ENCODE data around the gene CNOT6.

The CNOT6 gene

DNA sequence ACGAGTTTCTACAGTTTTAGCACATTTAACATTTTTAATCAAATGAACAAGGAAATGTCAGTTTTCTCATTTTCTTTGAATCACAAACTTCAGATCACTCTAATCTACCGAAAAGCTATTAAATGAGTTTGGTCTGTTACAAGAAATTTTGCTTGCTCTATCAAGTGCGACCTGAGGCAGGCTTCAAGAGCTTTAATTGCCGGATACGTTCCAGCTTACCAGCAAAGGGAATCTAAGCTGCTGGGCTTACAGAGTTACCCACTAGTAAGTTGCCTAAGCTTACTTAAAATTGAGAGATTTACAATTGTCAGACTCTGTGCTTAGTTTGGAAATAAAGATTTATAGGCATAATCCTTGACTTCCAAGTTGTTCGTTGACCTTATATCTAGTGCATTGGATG, 86.5 kb downstream of the CNOT6 start:
- DNase-seq (ENCODE audit: low spot score): no peak

DNA sequence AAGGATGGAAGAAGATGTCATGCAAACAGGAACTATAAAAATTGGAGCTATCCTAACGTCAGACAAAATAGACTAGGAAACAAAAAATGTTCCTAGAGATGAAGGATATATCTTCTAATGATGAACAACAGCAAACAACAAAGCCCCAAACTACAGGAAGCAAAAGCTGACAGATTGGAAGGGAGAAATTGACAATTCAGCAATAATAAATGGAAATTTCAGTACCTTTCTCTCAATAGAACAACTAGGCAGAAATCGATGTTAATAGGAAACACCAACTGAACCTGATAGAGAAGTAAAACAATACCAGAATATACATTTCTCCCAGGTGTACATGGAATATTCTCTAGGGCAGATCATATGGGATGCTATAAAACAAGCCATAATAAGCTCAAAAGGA, 89.6 kb downstream of the CNOT6 start:
- no peak for DNase-seq (ENCODE audit: low spot score)

DNA sequence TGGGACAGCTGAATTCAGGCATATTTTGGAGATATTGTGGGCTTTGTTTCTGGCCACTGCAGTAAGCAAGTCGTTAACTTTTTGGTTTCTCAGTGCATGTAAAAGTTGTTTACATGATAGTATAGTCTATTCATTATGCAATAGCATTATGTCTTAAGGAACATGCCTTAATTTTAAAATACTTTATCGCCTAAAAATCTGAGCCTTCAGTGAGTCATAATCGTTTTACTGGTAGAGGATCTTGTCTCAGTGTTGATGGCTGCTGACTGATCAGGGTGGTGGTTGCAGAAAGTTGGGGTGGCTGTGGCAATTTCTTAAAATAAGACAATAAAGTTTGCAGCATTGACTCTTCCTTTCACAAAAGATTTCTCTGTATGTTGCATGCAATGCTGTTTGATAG, 92.0 kb downstream of the CNOT6 start:
- DNase-seq (ENCODE audit: low spot score): no peak

DNA sequence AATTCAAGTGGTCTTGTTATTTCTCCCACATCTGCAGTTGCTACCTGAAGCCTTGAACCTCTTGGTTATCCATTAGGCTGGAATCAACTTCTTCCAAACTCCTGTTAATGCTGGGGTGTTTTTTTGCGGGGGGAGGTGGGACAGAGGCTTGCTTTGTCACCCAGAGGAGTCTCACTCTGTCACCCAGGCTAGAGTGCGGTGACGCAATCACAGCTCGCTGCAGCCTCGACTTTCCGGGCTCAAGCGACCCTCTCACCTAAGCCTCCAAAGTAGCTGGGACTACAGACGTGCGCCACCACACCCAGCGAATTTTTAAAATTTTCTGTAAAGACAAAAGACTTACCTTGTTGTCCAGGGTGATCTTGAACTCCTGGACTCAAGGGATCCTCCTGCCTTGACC, 92.7 kb downstream of the CNOT6 start:
- DNase-seq (ENCODE audit: low spot score): no peak

DNA sequence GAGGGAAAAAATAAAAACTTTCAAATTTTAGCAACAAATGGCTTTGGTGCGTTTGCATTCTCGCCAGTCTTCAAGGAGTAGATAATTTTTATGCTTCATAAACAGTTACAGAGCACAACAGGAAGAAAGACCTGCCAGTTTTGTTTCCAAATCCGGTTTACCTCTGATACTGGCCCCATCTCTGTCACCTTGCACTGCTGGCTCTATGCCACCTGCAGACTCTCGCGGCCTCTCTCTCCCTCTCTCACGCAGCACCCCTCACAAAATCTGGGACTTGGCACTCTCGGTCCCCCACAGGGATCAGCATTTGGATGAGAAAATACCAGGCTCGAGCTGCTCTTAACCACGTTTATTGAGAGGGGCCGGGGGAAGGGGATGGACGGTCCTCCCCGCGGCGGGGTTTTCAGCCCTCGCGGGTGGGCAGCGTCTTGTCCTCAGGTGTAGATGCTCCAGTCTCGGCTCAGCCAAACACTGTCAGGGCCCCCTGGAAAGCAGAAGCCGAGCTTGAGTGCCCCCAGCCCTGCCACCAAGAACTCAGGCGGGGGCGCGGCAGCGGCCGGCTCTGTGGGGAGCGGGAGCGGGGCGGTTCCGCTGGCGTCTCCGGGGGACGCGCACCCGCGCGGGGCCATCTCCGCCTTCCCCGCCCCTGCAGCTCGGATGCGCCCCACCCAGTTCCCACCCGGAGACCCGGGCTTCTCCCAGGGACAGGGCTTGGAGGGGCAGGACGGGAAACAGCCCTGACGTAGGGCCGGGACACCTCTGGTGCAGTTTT, 95.8 kb downstream of the CNOT6 start:
- no peak for DNase-seq (ENCODE audit: low spot score)

DNA sequence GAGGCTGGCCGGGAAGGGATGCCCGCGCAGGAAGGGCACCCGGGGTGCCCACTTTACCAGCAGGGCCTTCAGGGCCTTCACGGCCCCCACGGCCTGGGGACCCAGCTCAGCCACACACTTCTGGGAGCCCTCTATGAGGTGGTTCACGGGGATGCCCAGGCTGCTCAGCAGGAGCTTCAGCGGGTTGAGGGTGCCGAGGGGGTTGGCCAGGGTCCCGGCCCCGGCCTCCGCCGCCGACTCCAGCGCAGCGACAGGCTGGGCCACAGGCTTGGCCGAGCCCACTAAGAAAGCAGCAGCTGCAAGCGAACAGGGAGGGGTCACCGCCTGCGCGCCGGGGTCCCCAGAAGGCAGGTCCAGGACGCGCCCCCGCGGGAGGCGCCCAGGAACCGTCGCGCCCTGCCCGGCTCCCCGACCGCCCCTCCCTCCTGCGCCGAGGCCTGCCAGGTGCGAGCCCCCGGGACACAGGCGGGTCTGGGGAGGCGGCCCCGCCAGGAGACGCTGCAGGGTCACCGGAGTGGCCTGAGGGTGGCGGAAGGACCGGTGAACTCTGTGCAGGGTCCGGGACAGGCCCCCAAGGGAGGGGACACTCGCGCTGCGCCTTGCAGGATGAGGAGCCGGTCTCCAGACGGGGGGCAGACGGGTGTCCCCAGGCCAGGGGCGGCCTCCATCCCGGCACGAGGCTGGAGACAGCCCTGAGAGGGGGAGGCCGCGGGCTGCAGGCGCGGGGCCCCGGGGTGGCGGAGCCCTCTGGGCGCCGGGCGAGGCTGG, 96.5 kb downstream of the CNOT6 start:
- no peak for DNase-seq (ENCODE audit: low spot score)

DNA sequence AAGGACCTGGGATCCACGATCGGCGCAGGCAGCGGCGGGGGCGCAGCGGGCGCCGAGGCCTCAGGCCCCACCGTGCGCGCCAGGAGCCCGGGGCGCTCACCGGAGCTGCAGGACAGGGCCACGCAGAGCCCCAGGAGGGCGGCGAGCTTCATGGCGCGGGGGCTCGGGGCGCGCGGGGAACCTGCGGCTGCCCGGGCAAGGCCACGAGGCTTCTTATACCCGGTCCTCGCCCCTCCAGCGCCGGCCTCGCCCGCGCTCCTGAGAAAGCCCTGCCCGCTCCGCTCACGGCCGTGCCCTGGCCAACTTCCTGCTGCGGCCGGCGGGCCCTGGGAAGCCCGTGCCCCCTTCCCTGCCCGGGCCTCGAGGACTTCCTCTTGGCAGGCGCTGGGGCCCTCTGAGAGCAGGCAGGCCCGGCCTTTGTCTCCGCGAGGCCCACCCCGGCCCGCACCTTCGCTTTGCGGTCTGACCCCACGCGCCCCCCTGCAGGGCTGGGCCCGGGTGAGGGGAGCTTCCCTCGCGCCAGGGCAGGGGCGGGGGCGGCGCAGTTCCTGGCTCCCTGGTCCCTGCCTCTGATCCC, 97.2 kb downstream of the CNOT6 start, which contains the start of gene SCGB3A1:
Gene SCGB3A1 (minus strand): TSS at position 189 of the 577 bp plus-strand sequence. CDS start 37 bp downstream, at position 152.
- no peak for DNase-seq (ENCODE audit: low spot score)

DNA sequence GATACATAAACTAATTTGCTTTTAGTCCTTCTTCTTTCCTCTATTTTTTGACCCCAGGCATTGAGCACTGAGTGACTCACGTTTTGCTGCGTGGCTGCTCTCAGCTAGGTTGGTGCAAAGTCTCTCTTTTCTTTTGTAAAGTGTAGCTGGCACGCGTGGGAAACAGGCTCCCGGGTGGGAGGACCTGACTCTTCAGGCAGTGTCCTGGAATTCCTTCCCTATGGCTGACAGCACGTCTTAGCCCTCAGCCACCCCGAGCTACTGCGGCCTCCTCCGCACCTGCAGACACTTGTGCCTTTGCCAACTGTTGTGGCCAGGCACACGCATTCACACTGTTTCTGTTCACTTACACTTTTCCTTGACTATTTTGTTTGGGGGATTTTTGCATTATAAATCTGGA, 98.0 kb downstream of the CNOT6 start:
- no peak for DNase-seq (ENCODE audit: low spot score)

DNA sequence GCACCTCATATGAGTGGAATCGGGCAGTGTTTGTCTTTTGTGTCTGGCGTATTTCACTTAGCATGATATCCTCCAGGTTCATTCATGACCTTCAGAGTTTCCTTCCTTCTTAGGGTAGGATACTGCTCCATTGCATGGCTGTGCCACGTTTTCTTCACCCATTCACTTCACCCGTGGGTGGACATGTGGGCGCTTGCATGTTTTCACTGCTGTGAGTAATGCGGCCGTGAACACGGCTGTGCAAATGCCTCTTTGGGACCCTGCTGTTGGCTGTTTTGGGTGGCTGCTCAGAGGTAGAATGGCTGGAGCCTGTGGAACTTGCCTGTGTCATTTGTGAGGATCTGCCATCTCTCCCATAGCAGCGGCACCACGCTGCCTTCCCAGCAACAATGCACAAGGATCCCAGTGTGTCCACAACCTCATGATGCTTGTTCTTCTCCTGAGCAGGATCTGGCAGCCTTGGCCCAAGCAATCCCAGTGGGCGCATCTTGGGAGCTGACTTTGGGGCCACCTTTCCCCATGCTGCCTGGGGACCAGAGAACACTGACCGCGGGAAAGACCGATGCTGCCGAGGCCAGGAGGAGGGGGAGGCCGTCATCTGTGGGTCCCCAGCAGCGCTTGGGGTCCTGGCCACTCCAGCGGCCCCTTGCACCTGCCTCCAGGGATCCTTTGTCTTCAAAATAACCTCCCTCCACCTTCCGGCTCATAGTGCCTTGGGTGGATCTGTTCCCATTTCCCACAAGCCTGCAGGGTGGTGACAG, 99.4 kb downstream of the CNOT6 start:
- DNase-seq (ENCODE audit: low spot score): no peak

DNA sequence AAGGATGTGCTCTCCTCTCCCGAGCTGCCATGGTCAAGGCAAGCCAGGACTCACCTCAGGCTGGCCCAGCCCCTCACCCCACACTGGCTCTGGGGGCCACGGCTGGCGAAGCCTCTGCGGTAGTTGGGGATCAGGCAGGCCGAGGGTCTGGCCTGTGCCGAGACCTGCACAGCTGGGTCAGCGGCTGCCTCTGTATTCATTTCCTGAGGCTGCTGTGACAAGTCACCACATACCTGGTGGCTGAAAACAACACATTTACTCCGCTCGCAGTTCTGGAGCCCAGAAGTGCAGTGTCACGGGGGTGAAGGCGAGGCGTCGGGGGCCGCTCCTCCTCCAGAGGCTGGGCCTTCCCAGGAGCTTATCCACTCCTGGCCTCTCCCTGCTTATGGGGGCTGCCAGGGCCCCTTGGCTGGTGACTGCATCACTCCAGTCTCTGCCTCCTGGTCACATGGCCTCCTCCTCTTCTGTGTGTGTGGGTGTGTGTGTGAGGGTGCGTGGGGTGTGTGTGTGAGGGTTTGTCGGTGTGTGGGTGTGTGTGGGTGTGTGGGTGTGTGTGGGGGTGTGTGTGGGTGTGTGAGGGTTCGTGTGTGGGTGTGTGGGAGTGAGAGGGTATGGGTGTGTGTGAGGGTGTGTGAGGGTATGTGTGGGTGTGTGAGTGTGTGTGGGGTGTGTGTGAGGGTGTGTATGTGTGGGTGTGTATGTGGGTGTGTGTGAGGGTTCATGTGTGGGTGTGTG, 100.3 kb downstream of the CNOT6 start:
- no peak for DNase-seq (ENCODE audit: low spot score)

DNA sequence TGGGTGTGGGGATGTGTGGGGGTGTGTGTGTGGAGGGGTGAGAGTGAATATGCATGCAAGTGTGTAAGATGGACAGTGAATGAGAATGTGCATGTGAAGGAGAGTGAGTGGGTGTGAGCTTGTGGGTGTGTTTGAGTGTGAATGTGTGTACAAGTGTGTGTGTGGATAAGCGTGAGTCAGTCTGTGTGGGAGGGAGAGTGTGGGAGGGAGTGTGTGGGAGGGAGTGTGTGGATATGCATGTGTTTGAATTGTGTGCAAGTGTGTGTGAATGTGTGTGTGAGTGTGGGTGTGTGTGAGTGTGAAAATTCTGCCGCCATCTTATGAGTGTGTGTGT, 100.8 kb downstream of the CNOT6 start:
- DNase-seq (ENCODE audit: low spot score): no peak

DNA sequence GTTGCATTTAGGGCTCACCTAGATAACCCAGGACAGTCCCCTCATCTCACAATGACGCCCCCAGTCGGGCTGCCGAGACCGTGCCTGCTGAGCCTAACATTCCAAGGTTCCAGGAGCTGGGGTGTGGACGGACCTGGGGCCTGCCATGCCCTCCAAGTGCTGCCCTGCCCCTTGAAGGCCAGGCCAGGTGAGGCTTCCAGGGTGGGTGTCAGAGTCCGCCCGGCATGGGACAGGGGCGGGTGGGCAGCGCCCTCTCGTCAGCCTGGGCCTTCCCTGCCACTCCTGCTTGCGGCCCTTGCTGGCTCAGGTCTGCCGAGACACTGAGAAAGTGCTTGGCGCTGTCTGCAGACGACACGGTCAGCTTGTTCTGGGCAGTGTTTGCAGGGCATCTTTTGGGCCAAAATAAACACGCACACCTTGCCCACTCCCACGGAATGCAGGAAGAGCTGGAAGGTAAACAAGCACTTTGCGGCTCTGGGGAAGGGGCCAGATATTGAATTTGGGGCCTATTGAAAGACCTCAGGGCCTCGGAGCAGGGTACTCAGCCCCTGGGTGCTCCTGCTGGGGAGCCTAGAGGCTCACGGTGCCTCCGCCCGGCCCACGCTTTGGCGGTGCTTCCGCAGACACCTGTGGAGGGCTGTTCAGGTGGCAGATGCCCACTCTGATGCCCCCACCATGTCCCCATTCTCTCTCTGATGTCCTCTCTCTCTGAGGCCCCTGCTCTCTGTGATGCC, 101.4 kb downstream of the CNOT6 start:
- DNase-seq (ENCODE audit: low spot score): no peak

DNA sequence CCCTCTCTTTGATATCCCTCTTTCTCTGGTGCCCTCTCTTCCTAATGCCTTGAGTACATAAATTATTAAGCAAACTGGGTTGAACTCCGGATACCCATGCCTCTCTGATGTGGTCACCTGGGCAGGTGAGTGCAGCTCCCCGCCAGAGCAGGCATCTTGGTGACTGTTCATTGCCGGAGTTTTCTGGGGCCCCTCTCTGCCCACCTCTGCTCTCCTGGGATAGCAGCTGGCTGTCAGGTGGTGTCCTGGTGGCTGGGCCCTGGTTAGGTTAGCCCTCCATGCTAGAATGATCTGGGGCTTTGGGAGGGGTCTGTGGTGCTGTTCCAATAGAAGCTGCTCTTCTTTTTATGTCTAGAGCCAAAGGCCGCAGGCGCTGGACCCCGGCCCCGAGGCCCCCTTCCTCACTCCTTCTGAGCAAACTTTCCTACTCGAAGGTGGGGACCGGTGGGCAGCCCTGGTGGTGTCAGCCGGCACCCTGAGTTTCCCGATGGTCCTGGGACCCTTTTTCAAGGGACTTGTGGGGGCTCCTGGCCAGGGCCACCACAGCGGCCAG, 102.0 kb downstream of the CNOT6 start:
- DNase-seq (ENCODE audit: low spot score): no peak

DNA sequence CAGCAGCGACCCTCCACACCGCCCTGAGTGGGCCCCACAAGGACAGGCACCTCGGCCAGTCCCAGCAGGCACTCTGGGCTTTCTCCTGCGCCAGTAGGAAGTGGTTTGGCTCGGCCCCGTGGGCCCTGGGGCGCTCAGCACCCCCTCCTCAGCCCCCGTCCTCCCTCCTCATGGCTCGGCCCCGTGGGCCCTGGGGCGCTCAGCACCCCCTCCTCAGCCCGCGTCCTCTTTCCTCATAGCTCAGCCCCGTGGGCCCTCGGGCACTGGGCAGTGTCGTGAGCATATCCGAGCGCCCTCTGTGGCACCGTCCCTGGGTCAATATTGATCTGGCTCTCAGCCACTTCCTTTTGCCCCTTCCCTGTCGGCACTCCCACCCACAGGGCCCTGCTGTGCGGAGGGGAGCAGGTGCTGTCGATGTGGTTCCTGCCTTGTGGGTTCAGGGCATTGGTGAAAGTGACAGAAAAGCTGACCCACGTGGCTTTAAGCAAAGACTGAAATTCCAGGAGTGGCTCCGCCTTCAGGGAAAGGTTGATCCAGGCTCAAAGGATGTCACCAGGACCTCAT, 102.6 kb downstream of the CNOT6 start:
- DNase-seq (ENCODE audit: low spot score): no peak

DNA sequence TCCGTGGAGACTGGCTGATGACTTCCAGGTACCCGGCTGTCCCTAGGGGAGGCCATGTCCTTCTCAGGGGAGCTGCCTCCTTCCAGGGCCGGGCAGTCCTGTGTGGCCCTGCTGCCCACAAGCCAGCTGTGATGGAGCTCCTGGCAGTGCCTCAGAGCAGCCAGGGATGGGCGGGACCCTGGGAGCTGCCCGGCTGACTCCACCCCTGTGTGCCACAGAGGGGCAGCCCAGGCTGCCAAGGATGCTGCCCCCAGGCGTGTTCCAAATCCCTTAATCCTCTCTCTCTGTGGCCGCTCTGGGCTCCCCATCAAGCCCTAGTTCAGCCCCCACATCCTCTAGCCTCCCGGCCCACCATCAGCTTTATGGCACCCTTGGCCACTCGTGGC, 104.1 kb downstream of the CNOT6 start:
- DNase-seq (ENCODE audit: low spot score): no peak

DNA sequence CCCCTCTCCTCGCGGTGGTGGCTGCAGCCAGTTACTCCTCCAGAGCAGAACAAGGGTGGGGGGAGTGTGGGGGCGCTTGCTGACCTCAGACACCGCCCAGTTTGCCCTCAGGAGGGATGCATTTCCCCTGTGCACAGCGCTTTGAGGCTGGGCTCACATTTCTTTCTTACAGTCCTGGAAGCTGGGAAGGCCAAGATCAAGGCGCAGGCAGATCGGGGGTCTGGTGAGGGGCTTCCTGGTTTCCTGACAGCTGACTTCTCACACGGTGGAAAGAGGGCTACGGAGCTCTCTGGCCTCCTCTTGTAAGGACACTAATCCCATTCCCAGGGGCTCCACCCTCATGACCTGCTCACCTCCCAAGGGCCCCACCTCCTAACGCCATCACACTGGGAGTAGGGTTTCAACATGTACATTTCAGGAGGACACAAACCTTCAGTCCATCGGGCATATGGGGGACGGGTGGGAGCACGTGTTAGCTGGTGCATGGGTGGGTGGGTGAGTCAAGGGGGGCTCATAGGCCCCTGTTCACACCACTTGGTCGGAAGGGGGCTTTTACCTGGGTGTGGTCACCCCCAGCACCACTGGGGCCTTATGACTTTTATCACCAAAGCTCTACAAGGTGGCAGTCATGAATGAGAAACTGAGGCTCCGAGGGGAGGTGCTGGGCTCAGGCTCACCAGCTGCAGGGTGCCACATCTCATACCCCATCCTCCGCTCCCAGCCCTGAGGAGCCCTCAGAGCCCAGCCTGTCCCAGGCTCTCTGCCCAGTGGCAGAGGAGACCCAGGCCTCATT, 104.8 kb downstream of the CNOT6 start:
- no peak for DNase-seq (ENCODE audit: low spot score)

DNA sequence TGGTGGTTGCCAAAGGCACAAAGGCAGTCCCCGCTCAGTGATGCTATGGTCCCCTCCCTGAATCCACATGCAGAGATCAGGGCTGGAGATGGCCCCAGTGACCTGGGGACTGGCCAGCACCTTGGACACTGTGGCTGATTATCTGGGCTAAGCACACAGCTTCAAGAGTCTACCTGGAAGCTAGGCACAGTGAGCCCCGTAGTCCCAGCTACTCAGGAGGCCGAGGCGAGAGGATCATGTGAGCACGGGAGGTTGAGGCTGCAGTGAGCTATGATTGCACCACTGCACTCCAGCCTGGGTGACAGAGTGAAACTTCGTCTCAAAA, 105.4 kb downstream of the CNOT6 start:
- no peak for DNase-seq (ENCODE audit: low spot score)

DNA sequence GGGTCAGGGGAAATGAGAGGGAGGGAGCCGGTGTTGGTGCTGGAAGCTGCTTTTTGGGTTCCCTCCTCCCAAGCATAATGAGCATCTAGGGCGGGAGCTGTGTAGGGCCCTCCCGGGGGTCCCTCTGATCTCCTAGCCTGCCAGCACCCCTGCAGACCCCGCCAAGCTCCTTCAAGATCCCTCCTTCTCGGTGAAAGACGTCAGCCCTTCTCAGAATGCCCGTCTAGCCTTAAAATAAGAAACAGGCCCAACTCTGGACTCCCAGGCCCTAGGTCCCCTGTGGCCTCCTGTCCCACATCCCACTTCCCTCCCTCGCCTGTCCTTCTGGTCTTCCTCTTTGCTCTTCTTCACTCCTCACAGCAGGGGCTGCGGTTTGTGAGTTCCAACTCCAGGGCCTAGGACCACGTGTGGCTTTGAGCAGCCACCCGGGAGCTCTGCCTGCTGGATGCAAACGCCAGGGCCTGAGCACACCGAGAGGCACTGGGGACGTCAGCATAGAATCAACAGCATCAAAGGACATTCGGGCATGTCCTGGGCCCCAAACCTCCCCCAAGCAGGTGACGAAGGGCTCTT, 105.9 kb downstream of the CNOT6 start:
- no peak for DNase-seq (ENCODE audit: low spot score)

DNA sequence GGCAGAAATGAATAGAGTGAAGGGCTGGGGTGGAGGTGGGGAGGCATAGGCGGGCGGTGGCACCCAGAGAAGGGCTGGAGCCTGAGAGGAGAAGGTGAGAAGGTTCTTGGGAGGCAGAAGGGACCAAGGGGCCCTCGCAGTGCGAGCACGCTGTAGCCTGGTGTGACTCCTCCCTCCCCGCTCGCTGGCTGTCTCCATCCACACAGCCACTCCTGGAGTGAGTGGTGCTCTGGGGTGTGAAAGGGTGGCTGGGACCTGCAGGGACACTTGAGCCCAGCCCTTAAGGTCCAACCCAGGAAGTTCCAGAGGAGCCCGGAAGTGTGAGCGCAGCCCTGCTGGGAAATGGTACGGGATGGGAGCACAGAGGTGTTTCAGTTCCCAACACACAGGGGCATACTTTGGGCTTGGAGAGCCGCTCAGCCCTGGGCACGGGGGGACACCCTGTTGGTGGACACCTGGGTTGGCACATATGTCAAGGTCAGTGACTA, 106.4 kb downstream of the CNOT6 start:
- no peak for DNase-seq (ENCODE audit: low spot score)

Measured in germinal center (tissue), 1 donor.